Measurements from ENCODE around the gene CBL. TPM values are rescaled to one million over a fixed set of nuclear protein-coding genes. Genes with fewer than 3 reads are reported as not detected.

Gene CBL
- 10 to 100 TPM; 10.8 to 16.4 TPM for total RNA-seq

GRCh38 chr11:119205574-119206510 lies at the start of gene CBL:
CBL (plus strand) TSS chr11:119206339; CDS start chr11:119206418, 79 bp downstream.
- Histone ChIP-seq H3K4me3 (peak within 1 kb of the TSS; percentile 93), H3K9me3 (no peaks in the 10 kb centered on the region), H3K27me3 (no peaks in the 10 kb centered on the region), H3K36me3 (no peaks in the 10 kb centered on the region), H3K4me1 (peaks cover 3% of the 10 kb centered on the region), H3K27ac (peak within 1 kb of the TSS; percentile 93), H3K9ac (ENCODE audit: low read depth in 2 of 2, low read length in 2 of 2) (peak within 1 kb of the TSS; percentile 86 to 92)
- intact Hi-C loops (cut with DNase I): loop anchor here (5.0 kb wide), 1 partner anchor 126 kb away; the partner anchor contains the start of gene RNF26
- peak; percentile 89 for TF ChIP-seq CTCF (IDR thresholded peaks at IDR 0.05)
- peak; percentile 99 for DNase-seq

- Histone ChIP-seq H3K36me3 (no peaks in the 10 kb centered on the region), H3K4me3 (no peak overlapping the region), H3K9ac (ENCODE audit: low read depth in 2 of 2, low read length in 2 of 2) (no peak overlapping the region), H3K9me3 (no peaks in the 10 kb centered on the region), H3K27ac (no peak overlapping the region), H3K4me1 (no peaks in the 10 kb centered on the region), H3K27me3 (peaks cover 3% of the 10 kb centered on the region)
- DNase-seq: no peak
- intact Hi-C loops (cut with DNase I): loop anchor here (5.0 kb wide), 1 partner anchor 36 kb away; no protein-coding TSS in a partner anchor
- TF ChIP-seq CTCF (IDR thresholded peaks at IDR 0.05): no peak
Observed at GRCh38 chr11:119156496-119156895, 49.6 kb upstream of the CBL start.

GRCh38 chr11:119157063-119157462 lies 49.1 kb upstream of the CBL start:
- no peak for DNase-seq
- Histone ChIP-seq H3K27me3 (peaks cover 3% of the 10 kb centered on the region), H3K9me3 (no peaks in the 10 kb centered on the region), H3K27ac (no peak overlapping the region), H3K4me3 (no peak overlapping the region), H3K9ac (ENCODE audit: low read depth in 2 of 2, low read length in 2 of 2) (no peak overlapping the region), H3K36me3 (no peaks in the 10 kb centered on the region), H3K4me1 (no peaks in the 10 kb centered on the region)
- intact Hi-C loops (cut with DNase I): loop anchor here (5.0 kb wide), 1 partner anchor 35 kb away; no protein-coding TSS in a partner anchor
- no peak for TF ChIP-seq CTCF (IDR thresholded peaks at IDR 0.05)

- Histone ChIP-seq H3K27ac (no peak overlapping the region), H3K36me3 (no peaks in the 10 kb centered on the region), H3K27me3 (peaks cover 3% of the 10 kb centered on the region), H3K4me1 (no peaks in the 10 kb centered on the region), H3K4me3 (no peak overlapping the region), H3K9ac (ENCODE audit: low read depth in 2 of 2, low read length in 2 of 2) (no peak overlapping the region), H3K9me3 (no peaks in the 10 kb centered on the region)
- intact Hi-C loops (cut with DNase I): loop anchor here (5.0 kb wide), 1 partner anchor 34 kb away; no protein-coding TSS in a partner anchor
- no peak for TF ChIP-seq CTCF (IDR thresholded peaks at IDR 0.05)
- no peak for DNase-seq
Observed at GRCh38 chr11:119158467-119158866, 47.7 kb upstream of the CBL start.

- TF ChIP-seq CTCF (IDR thresholded peaks at IDR 0.05): no peak
- H3K9ac ChIP-seq (ENCODE audit: low read depth in 2 of 2, low read length in 2 of 2): no peak overlapping the region
- DNase-seq: no peak
- H3K9me3 ChIP-seq: no peaks in the 10 kb centered on the region
- intact Hi-C loops (cut with DNase I): no loop called here
- no peaks in the 10 kb centered on the region for H3K4me1 ChIP-seq
- peaks cover 3% of the 10 kb centered on the region for H3K27me3 ChIP-seq
- H3K27ac ChIP-seq: no peak overlapping the region
- no peak overlapping the region for H3K4me3 ChIP-seq
- no peaks in the 10 kb centered on the region for H3K36me3 ChIP-seq
Observed at GRCh38 chr11:119160151-119160550, 46.0 kb upstream of the CBL start.
